HepG2 (cell line): ENCODE measurements around the gene CADM1. TPM values are rescaled to one million over a fixed set of nuclear protein-coding genes. Genes with fewer than 3 reads are reported as not detected.

Experiments used
- ATAC-seq: fragments of 200-7000 bp; cut with Tn5 transposase; 3 replicates; pipeline ENCODE4 v1.9.1; 2020; ENCODE audit warnings: mild to moderate bottlenecking, moderate library complexity
- BruUV-seq: library from RNA; stranded (reverse); fragments of 400-500 nt; replicated peaks from 2 replicates; lab custom pipeline; 2021; lab: Mats Ljungman, UMichigan
- CTCF ChIA-PET: fragments of 300-600 bp; formaldehyde crosslinking; extraction: SDS; loops from one replicate; lab custom pipeline; 2021; ENCODE audit warnings: low total read pairs, inconsistent platforms, low intra/inter-chr PET ratio; lab: Yijun Ruan, JAX
- POLR2A ChIA-PET: fragments of 350-600 bp; sonication (Branson Sonifier 250); formaldehyde crosslinking; loops from one replicate; lab custom pipeline; 2020; ENCODE audit warnings: antibody characterized with exemption, inconsistent platforms; lab: Yijun Ruan, JAX
- DNase-seq: peaks from one replicate; pipeline ENCODE4 v3.0.0-alpha.2; 2015; ENCODE audit warnings: low spot score
- FAIRE-seq: peaks from 3 replicates; lab custom pipeline; 2011; peaks lifted over from hg19 to GRCh38; lab: Jason Lieb, UNC
- H2AFZ ChIP-seq: one replicate; pipeline ENCODE4 v1.6.1; 2011; ENCODE audit warnings: low read length, inconsistent platforms
- H3K27ac ChIP-seq: fragments of 300-600 bp; 3 replicates; pipeline ENCODE4 v1.8.0; 2011; ENCODE audit warnings: mixed run types, mild to moderate bottlenecking, mixed read lengths, low read length, inconsistent platforms; ENCODE audit not compliant: insufficient read depth; ENCODE audit errors: extremely low read length
- H3K27me3 ChIP-seq, 2 experiments: fragments of 200-600 bp in 1 of 2; 2 replicates in 1 of 2; 3 replicates in 1 of 2; pipeline versions ENCODE4 v1.6.0 to v1.8.0; 2011; ENCODE audit warnings: low read length in 2 of 2, mild to moderate bottlenecking in 2 of 2, moderate library complexity in 2 of 2, inconsistent platforms in 1 of 2; ENCODE audit not compliant: insufficient read depth in 2 of 2, control insufficient read depth in 1 of 2
- H3K36me3 ChIP-seq, 2 experiments: fragments of 200-600 bp in 1 of 2; replicated peaks in 1 of 2; 2 replicates in 1 of 2; 3 replicates in 1 of 2; pipeline versions ENCODE4 v1.5.1 to v1.8.0; 2011; ENCODE audit warnings: low read length in 2 of 2, inconsistent platforms in 1 of 2; ENCODE audit not compliant: insufficient read depth in 2 of 2, control insufficient read depth in 1 of 2
- H3K4me1 ChIP-seq: 2 replicates; pipeline ENCODE4 v1.5.1; 2012; ENCODE audit warnings: low read length, inconsistent platforms; ENCODE audit not compliant: insufficient read depth
- H3K4me2 ChIP-seq: 2 replicates; pipeline ENCODE4 v1.6.0; 2011; ENCODE audit warnings: low read depth, low read length, inconsistent platforms
- H3K4me3 ChIP-seq, 3 experiments: fragments of 200-600 bp in 1 of 3; sonication (generic), shearing (Covaris generic) in 1 of 3; replicated peaks in 1 of 3; 2 replicates each; pipeline ENCODE4 v1.5.1; 2011 to 2016; ENCODE audit warnings: low read length in 3 of 3, inconsistent platforms in 2 of 3, low read depth in 2 of 3, mild to moderate bottlenecking in 2 of 3, control low read depth in 1 of 3, mixed read lengths in 1 of 3; ENCODE audit not compliant: insufficient read depth in 1 of 3
- H3K79me2 ChIP-seq: one replicate; pipeline ENCODE4 v1.6.1; 2011; ENCODE audit warnings: low read length, inconsistent platforms; ENCODE audit not compliant: insufficient read depth
- H3K9ac ChIP-seq: 2 replicates; pipeline ENCODE4 v1.6.0; 2011; ENCODE audit warnings: mild to moderate bottlenecking, low read depth, low read length, inconsistent platforms; ENCODE audit not compliant: insufficient read depth
- H3K9me3 ChIP-seq: 2 replicates; pipeline ENCODE4 v1.5.1; 2012; ENCODE audit warnings: mild to moderate bottlenecking, low read length
- H4K20me1 ChIP-seq: 2 replicates; pipeline ENCODE4 v1.6.0; 2011; ENCODE audit warnings: inconsistent platforms, mild to moderate bottlenecking, low read length, moderate library complexity; ENCODE audit not compliant: insufficient read depth
- AGO1 ChIP-seq: fragments of 200-400 bp; formaldehyde crosslinking; IDR thresholded peaks from 2 replicates; pipeline ENCODE4 v1.6.1; 2017; ENCODE audit warnings: mild to moderate bottlenecking, low read depth, low read length, moderate library complexity; ENCODE audit not compliant: poor library complexity, severe bottlenecking
- CTCF ChIP-seq: sonication (generic); formaldehyde crosslinking; IDR thresholded peaks from 2 replicates; pipeline ENCODE4 v1.5.0; 2020; ENCODE audit warnings: mild to moderate bottlenecking, missing genetic modification reagents, moderate library complexity
- HCFC1 ChIP-seq: fragments of 150-350 bp; IDR thresholded peaks from 2 replicates; pipeline ENCODE4 v1.6.1; 2014; ENCODE audit warnings: low read depth, low read length
- HDAC2 ChIP-seq: sonication (generic); formaldehyde crosslinking; IDR thresholded peaks from 2 replicates; pipeline ENCODE4 v1.4.0; 2020; ENCODE audit warnings: missing genetic modification reagents
- ISL2 ChIP-seq: sonication (generic); formaldehyde crosslinking; IDR thresholded peaks from 2 replicates; pipeline ENCODE4 v1.5.0; 2020; ENCODE audit warnings: missing genetic modification reagents
- KAT2B ChIP-seq: fragments of 150-350 bp; IDR thresholded peaks from 2 replicates; pipeline ENCODE4 v1.6.1; 2014; ENCODE audit warnings: low read depth, low read length, borderline replicate concordance
- MEIS2 ChIP-seq: sonication (generic); formaldehyde crosslinking; IDR thresholded peaks from 2 replicates; pipeline ENCODE4 v1.9.0; 2021; ENCODE audit warnings: mild to moderate bottlenecking, missing genetic modification reagents
- PLRG1 ChIP-seq: fragments of 450-650 bp; conservative IDR thresholded peaks from 2 replicates; pipeline ENCODE4 v1.6.1; 2016
- SYNCRIP ChIP-seq: fragments of 200-400 bp; formaldehyde crosslinking; IDR thresholded peaks from 2 replicates; pipeline ENCODE4 v1.6.1; 2018; ENCODE audit warnings: mild to moderate bottlenecking, low read depth, low read length; ENCODE audit not compliant: insufficient read depth
- U2AF2 ChIP-seq: fragments of 200-400 bp; formaldehyde crosslinking; IDR thresholded peaks from 2 replicates; pipeline ENCODE4 v1.6.1; 2017; ENCODE audit warnings: low read depth, mild to moderate bottlenecking, low read length
- ZFP37 ChIP-seq: sonication (generic); formaldehyde crosslinking; IDR thresholded peaks from 2 replicates; pipeline ENCODE4 v1.4.0; 2020; ENCODE audit warnings: missing genetic modification reagents, borderline replicate concordance
- ZNF296 ChIP-seq: sonication (generic); formaldehyde crosslinking; conservative IDR thresholded peaks from 2 replicates; pipeline ENCODE4 v1.5.0; 2020; ENCODE audit warnings: mild to moderate bottlenecking, missing genetic modification reagents
- ZNF615 ChIP-seq: sonication (generic); formaldehyde crosslinking; IDR thresholded peaks from 2 replicates; pipeline ENCODE4 v1.5.0; 2020; ENCODE audit warnings: mild to moderate bottlenecking, missing genetic modification reagents, borderline replicate concordance
- ZNF660 ChIP-seq: sonication (generic); formaldehyde crosslinking; IDR thresholded peaks from 2 replicates; pipeline ENCODE4 v1.5.1; 2020; ENCODE audit warnings: mild to moderate bottlenecking, low read depth, missing genetic modification reagents, borderline replicate concordance
- ZNF713 ChIP-seq: sonication (generic); formaldehyde crosslinking; IDR thresholded peaks from 2 replicates; pipeline ENCODE4 v1.4.0; 2020; ENCODE audit warnings: mild to moderate bottlenecking, missing genetic modification reagents
- ZNF75D ChIP-seq: sonication (generic); formaldehyde crosslinking; IDR thresholded peaks from 2 replicates; pipeline ENCODE4 v1.8.1; 2023; ENCODE audit warnings: missing genetic modification reagents, mild to moderate bottlenecking, borderline replicate concordance
- ZNF768 ChIP-seq: sonication (generic); formaldehyde crosslinking; IDR thresholded peaks from 2 replicates; pipeline ENCODE4 v1.4.0; 2020; ENCODE audit warnings: missing genetic modification reagents
- ZNF878 ChIP-seq: sonication (generic); formaldehyde crosslinking; IDR thresholded peaks from 2 replicates; pipeline ENCODE4 v1.8.1; 2023; ENCODE audit warnings: mild to moderate bottlenecking, missing genetic modification reagents, moderate library complexity
- ZSCAN25 ChIP-seq: sonication (generic); formaldehyde crosslinking; IDR thresholded peaks from 2 replicates; pipeline ENCODE4 v1.8.0; 2022; ENCODE audit warnings: mild to moderate bottlenecking, missing genetic modification reagents
- ZSCAN9 ChIP-seq: IDR thresholded peaks from 2 replicates; pipeline ENCODE4 v1.6.1; 2016; ENCODE audit warnings: borderline replicate concordance
- WGBS: methylation state at CpG from one replicate; pipeline ENCODE4 v1.1.6; 2017; ENCODE audit warnings: low lambda C conversion rate; 5-methylcytosine and 5-hydroxymethylcytosine counted together
- in situ Hi-C: cut with HindIII; loops from 2 replicates; pipeline ENCODE4 v1.10.0; 2017; ENCODE audit warnings: low pct_unique_long_range_greater_than_20kb; ENCODE audit not compliant: extremely low pct_ligation_motif_present
- intact Hi-C: fragments of 100-400 bp; cut with micrococcal nuclease; formaldehyde crosslinking; loops from one replicate; pipeline ENCODE4 v1.10.0; 2022; ENCODE audit not compliant: unreplicated experiment
- polyA plus RNA-seq, 8 experiments: library from polyadenylated mRNA; depleted of rRNA in 3 of 8; stranded (reverse) in 7 of 8; unstranded in 1 of 8; fragments of >200 nt; fragmentation: Illumina TruSeq in 4 of 8; extraction: Trizol in 4 of 8; gene quantifications; 2 replicates each; pipeline versions ENCODE4 v1.2.1 to v1.2.3, GENCODE V29; 2011 to 2016; ENCODE audit warnings: low read depth in 4 of 8, missing spikeins in 1 of 8, mixed read lengths in 1 of 8; ENCODE audit not compliant: insufficient read depth in 1 of 8
- total RNA-seq, 5 experiments: library from RNA; depleted of rRNA; stranded (reverse); fragments of >200 nt; fragmentation: Illumina TruSeq; extraction: Trizol; gene quantifications; 2 replicates each; pipeline ENCODE4 v1.2.3, GENCODE V29; 2016; ENCODE audit warnings: low read depth in 1 of 5

The CADM1 gene
- total and polyA plus RNA-seq, 2 of the 13 experiments (the other 11 are each of a cell fraction or from before 2014, with no cell fraction given): 71.3 to 122 TPM

DNA sequence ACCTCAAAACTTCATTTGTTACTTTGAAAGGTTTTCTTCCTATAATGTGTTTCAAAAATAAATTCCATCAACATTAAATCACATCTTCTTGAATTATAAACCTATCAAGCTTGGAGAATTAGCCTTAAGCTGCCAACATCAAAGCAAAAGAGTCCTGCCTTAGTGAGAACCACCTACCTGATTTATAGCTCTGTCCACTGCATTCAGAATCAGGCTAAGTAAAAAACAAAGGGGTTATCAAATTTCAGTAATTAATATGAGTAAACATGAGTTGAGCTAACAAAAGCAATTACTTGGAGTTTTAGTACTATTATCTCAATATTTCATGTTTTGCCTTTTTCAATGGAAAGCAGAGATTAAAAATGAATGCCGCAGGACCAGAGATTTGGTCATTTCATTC lies 73.9 kb downstream of the CADM1 start:
- Histone ChIP-seq H3K9me3 (no peaks in the 10 kb centered on the region), H2AFZ (no peak overlapping the region), H4K20me1 (peaks cover 6% of the 10 kb centered on the region), H3K79me2 (peaks cover 17% of the 10 kb centered on the region), H3K9ac (no peak overlapping the region), H3K36me3 (no peaks in the 10 kb centered on the region), H3K4me3 (no peak overlapping the region), H3K4me2 (no peak overlapping the region), H3K27ac (no peak overlapping the region), H3K4me1 (peaks cover 17% of the 10 kb centered on the region), H3K27me3 (no peaks in the 10 kb centered on the region)
- intact Hi-C loops (no loop called here), in situ Hi-C loops (no loop called here)
- ChIA-PET CTCF (no interaction called here), POLR2A (no interaction called here)
- WGBS: 100% methylated on average over 1 of the region's 1 CpG
- no peak for TF ChIP-seq HCFC1
- TF ChIP-seq CTCF (CRISPR knock-in tag): no peak
- no peak for TF ChIP-seq ZNF878 (CRISPR knock-in tag)
- TF ChIP-seq ZNF296: no peak
- no peak for TF ChIP-seq HDAC2 (CRISPR knock-in tag)
- TF ChIP-seq ZFP37 (CRISPR knock-in tag): no peak
- no peak for TF ChIP-seq ZNF768 (CRISPR knock-in tag)
- TF ChIP-seq ZNF713: no peak
- TF ChIP-seq ZNF660 (CRISPR knock-in tag): no peak
- no peak for TF ChIP-seq ZSCAN25
- no peak for TF ChIP-seq ISL2 (CRISPR knock-in tag)
- TF ChIP-seq ZSCAN9 (CRISPR knock-in tag): no peak
- no peak for TF ChIP-seq MEIS2 (CRISPR knock-in tag)
- no peak for TF ChIP-seq SYNCRIP
- no peak for TF ChIP-seq KAT2B
- no peak for TF ChIP-seq ZNF615 (CRISPR knock-in tag)
- TF ChIP-seq ZNF75D (CRISPR knock-in tag): no peak
- TF ChIP-seq U2AF2: no peak
- no peak for TF ChIP-seq PLRG1
- TF ChIP-seq AGO1: no peak
- no peak for DNase-seq
- ATAC-seq: no peak
- no TSS peak for BruUV-seq
- FAIRE-seq: no peak
